GM12873 (cell line): ENCODE results near the gene HOXA1.

ENCODE experiments used
- CTCF ChIP-seq: IDR thresholded peaks from 2 replicates; pipeline ENCODE4 v1.5.1; 2012; ENCODE audit warnings: low read depth, mild to moderate bottlenecking, moderate library complexity, low read length, control low read depth; ENCODE audit not compliant: insufficient read depth; ENCODE audit errors: missing control alignments

The HOXA1 gene

DNA sequence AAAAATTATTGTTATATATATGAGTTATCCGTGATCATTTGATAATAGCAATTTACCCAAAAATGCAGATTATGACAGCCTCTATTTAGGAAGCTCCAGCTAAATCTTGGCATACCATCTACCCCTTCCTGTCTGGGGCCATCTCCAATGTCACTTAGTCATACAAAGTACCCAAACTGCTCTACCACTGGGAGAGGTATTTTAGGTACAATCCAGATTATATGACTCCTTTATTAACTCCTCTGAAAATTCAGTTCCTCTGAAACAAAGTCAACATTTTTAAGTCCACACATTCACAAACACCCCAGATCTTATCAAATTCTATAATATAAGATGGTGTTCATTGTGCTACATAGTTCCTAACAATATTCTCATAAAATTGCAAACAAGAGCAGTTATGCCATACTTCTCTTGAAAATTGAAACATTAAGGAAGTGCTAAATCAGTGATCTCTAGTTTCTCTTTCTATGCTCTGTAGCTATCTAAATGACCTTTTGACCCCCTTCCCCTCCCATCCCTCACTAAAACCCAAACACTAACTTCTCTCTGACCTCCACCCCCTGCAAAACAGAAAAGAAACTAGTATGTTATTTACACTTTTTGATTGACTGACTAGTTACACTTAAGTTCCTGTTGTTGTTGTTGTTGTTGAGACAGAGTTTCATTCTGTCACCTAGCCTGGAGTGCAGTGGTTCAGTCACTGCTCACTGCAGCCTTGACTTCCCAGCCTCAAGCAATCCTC lies 16.4 kb downstream of the HOXA1 start:
- TF ChIP-seq CTCF = no peak

GRCh38 chr7:27078616-27079233 lies 17.1 kb downstream of the HOXA1 start:
- TF ChIP-seq CTCF = no peak

- TF ChIP-seq CTCF = no peak
Observed at GRCh38 chr7:27073076-27073475, 22.7 kb downstream of the HOXA1 start.

DNA sequence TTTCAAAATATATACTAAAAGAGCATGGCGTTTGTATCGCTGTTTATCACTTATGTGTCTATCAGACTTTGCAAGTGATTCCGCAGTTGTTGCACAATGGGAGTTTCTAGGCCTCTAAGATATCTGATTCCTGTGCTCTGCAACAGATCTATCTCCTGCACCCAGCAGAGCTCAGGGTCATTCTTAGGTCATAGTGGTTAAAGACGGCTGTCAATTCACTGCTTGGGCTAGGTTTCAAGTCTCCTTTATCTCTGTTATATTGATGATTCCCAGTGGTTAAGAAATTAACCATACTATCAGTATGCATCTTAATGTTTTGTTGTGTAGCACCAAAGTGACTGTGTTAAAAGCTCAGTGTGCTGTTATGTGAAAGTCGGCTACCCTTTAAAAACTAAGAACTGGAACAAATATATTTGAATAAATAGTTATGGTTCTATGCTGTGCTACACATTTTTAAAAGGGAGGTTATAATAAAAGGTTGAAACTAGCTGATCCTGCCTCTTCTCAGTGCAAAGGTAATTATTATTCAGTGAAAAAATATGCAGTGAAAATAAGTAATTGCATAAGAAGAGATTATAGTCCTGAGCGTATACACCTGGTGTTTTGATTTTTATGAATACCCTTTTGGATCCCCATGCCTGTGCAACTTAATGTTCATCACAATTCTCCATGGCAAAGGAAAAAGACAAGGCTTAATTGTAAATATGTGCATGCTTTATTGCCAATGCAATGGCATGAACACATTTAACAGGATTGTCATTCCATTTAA lies 24.0 kb downstream of the HOXA1 start:
- TF ChIP-seq CTCF = no peak

GRCh38 chr7:27068259-27068658 lies 27.5 kb downstream of the HOXA1 start:
- TF ChIP-seq CTCF = no peak

DNA sequence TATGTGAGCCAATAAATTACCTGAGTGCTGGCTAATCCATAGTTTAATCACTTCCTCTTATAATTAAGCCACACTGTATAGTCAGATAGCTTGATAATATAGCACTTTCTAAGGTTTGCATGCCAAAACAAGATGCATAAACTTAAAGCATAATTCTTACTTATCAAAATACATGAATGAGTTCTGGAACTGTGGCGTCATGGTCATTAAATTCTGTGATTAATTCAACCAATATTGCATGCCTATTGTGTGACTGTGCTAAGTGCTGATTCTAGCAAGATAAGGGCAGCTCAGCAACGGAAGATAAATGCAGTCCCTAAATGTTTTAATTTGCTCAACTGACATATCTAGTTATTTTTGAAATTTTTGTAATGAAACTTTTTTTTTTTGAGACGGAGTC lies 29.7 kb downstream of the HOXA1 start:
- no peak for TF ChIP-seq CTCF

DNA sequence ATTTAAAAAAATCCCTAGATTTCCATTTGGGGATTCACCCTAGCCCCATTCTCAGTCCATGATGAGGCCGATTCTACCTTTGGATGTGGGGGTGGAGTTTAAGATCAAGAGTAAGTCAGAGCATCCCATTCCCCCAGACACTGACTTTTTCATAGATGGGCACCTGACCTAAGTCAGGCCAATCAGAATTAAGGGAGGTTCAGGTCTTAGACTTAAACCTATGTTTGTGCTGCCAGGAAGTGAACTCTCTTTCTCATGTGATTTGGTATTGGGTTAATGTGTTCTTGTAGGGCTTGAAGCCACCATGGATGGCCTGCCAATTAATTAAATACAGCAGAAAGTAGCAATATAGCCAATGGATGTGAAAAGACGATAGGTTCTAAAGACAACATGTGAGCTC lies 30.1 kb downstream of the HOXA1 start:
- TF ChIP-seq CTCF = no peak
